Stimulated activated CD8-positive, alpha-beta memory T cell treated with anti-CD3 and anti-CD28 coated beads, Interleukin-4, amount 100 ng/mL, for 4 hours (primary cell): ENCODE measurements around the gene STIP1.

Experiments
- DNase-seq, 2 donors: peaks; one replicate each; pipeline ENCODE4 v3.0.0-alpha.2; 2020; ENCODE audit warnings: low read depth in 2 of 2, low spot score in 1 of 2

The STIP1 gene

GRCh38 chr11:64185693-64186491 lies at the start of gene STIP1:
STIP1 (plus strand) TSS chr11:64186171; CDS start chr11:64186262, 91 bp downstream.
- DNase-seq = peak; percentile 96 to 98

GRCh38 chr11:64136765-64137441 lies 49.1 kb upstream of the STIP1 start:
- DNase-seq = no peak

GRCh38 chr11:64138398-64138797 lies 47.6 kb upstream of the STIP1 start:
- no peak for DNase-seq

GRCh38 chr11:64139049-64139448 lies 46.9 kb upstream of the STIP1 start:
- no peak for DNase-seq

DNA sequence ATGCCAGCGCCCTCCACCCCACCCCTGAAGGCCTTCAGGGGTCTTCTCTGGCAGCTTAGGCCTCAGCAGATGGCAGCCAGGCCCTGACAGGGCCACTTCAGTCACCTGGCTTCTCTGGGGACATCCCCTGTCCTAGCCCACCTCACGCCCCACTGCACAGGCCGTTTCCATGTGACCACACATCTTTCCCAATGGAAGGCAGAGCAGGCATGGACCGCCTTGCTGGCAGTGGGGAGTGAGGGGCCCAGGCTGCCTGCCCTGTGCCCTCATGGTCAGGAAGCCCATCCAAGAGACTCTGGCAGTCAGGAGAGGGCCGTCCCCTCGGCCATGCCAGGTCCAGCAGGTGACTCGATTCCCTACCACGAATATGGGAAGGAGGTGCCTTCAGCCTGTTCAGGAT lies 45.9 kb upstream of the STIP1 start:
- DNase-seq = no peak

GRCh38 chr11:64141081-64141783 lies 44.7 kb upstream of the STIP1 start:
- no peak for DNase-seq

GRCh38 chr11:64144587-64145472 lies 41.1 kb upstream of the STIP1 start:
- no peak for DNase-seq

DNA sequence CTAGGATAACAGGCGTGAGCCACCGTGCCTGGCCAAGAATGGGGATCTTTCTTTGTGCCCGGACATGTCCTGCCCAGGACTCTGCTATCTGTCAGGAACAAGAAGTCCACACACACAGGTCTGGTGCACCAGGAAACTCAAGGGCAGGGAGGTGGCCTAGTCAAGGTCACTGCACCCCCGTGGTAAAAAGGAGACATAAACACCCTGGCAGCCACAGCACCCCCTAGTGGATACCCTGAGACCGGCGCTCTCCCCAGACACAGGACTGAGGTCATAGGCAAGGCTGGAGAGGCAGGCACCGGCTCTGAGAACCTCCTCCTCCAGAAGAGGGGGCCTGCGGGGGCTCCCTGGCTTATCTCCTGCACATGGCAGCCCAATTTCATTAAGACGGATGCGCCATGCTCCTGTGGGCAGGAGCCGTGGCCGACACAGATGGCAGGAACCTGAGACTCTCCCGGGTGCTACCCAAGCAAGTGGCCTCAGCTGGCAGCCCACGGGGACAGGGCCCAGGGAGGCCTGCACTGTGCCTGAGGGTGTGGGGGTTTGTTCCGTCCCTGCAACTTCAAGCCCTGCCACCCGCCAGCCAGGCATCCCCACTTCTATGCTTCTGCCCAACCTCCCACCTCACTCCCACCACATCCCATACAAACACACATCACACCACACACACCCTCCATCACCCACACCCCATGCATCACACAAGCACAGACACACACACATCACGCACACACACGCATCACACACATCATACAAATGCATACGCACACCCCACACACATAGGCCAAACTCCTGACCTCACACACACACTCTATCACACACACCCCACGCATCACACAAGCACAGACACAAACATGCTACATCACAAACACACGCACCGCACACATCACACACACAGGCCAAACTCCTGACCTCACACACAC lies 39.7 kb upstream of the STIP1 start:
- DNase-seq = peak; percentile 15 to 43

GRCh38 chr11:64148226-64148916 lies 37.6 kb upstream of the STIP1 start:
- DNase-seq = peak; percentile 33 to 49

GRCh38 chr11:64148917-64149617 lies 36.9 kb upstream of the STIP1 start:
- DNase-seq = no peak

- no peak for DNase-seq
These were observed 35.9 kb upstream of the STIP1 start for GRCh38 chr11:64150051-64150450.

DNA sequence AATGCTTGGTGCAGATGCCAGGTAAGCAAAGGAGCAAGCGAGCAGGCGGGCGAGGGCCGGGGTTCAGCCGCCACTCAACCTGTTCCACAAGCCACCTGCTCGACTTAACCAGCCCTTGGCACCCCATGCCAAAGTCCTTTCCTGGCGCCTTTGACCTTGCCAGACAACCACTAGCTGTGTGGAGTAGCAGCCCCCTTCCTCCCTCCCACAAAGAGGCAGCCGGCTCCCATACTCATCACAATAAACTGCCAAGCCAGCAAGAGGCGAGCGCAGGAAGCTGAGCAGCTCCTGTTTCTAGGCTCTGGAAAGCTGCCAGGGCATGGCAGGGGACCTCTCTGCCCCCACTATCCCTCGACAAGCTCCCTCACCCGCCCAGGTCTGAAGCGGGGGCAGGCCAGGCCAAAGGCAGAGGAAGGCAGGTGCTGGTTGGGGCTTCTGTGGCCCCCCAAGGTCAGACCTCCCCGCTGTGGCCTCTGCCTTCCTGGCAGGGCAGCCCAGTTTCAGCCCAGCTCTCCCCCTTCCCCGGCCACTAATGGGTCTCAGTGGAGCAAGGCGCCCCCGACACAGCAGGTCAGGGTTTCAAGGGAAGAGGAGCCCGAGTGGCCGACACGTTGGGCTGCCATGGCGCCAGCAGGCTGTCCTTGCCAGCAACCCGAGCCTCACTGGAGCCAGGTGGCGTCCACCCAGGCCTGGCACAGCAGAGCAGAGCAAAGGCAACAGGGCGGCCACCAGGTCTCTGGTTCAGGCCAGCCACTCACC lies 35.3 kb upstream of the STIP1 start:
- no peak for DNase-seq

DNA sequence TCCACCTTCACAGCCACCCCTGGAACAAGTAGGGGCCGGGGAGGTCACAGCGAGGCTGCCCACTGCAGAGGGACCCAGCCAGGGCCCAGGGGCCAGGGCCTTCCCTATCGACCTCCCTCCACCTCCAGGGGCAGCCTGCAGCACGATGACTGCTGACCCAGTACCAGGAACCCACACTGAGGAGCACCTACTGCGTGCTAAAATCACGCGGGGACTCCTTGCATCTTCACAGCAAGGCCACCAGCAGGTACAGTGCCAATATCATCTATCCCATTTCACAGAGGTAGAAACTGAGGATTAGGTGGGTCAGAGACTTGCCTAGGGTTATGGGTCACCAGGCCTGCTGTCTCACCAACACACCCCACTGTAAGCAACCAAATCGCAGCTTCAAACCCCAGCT lies 34.6 kb upstream of the STIP1 start:
- no peak for DNase-seq

GRCh38 chr11:64152841-64153691 lies 32.9 kb upstream of the STIP1 start:
- peak; percentile 27 to 42 for DNase-seq

GRCh38 chr11:64153812-64154211 lies 32.2 kb upstream of the STIP1 start:
- DNase-seq = no peak

DNA sequence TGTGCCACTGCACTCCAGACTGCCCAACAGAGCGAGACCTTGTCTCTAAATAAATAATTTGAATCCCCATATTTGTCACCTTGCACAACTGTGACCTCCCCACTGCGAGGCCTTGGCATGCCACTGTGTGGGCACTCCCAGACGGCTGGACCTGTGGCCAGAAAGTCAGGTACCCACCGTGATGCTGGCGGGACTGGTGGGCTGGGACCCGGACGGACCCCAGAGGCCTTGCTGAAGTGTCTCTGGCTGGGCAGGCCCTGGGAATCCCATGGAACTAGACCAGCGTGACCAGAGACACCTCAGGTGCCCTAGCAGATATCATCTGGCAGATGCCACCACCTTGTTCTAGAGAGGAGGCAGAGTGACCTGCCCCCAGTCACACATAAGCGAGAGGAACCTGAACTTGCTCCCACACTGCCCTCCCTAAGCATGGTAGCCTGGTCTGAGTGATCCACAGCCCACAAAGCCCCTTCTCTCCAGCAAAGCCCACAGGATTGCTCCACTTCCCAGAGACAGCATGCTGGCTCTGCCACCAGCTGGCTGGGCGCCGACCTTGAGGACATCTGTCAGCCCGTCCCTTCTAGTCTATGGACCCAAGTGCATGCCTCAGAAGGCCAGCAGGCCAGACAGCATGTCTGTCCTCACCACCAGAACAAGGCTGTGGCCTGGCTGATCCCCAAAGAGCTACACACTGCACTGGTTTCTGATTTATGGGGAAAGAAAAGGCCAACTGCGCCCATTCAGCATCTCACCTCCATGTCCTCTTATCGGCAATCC lies 29.5 kb upstream of the STIP1 start:
- DNase-seq = no peak
